GM12874 (cell line): ENCODE data around the gene TRAPPC6A.

Source experiments
- CTCF ChIP-seq: IDR thresholded peaks from 2 replicates; pipeline ENCODE4 v1.5.1; 2011; ENCODE audit warnings: low read depth, mild to moderate bottlenecking, control low read depth, low read length, moderate library complexity; ENCODE audit not compliant: insufficient read depth

The TRAPPC6A gene

GRCh38 chr19:45150751-45151281 is 27.2 kb downstream of the TRAPPC6A start:
- TF ChIP-seq CTCF, result no peak

GRCh38 chr19:45150180-45150579 is 27.9 kb downstream of the TRAPPC6A start:
- TF ChIP-seq CTCF, result no peak

- no peak for TF ChIP-seq CTCF
Measured at GRCh38 chr19:45149129-45149528, 28.9 kb downstream of the TRAPPC6A start.

- no peak for TF ChIP-seq CTCF
Measured at GRCh38 chr19:45147835-45148676, 30.0 kb downstream of the TRAPPC6A start.

GRCh38 chr19:45146741-45147205 is 31.3 kb downstream of the TRAPPC6A start:
- no peak for TF ChIP-seq CTCF

GRCh38 chr19:45146251-45146650 is 31.8 kb downstream of the TRAPPC6A start:
- TF ChIP-seq CTCF, result no peak

GRCh38 chr19:45145270-45146189 is 32.5 kb downstream of the TRAPPC6A start:
- TF ChIP-seq CTCF, result no peak
